Measurements from ENCODE around the gene WNT3A. TPM values are rescaled to one million over a fixed set of nuclear protein-coding genes. Genes with fewer than 3 reads are reported as not detected.

Gene WNT3A
- polyA plus RNA-seq, 1 donor (not counting 4 experiments of a cell fraction or from before 2014, with no cell fraction given): 0.07 TPM

GRCh38 chr1:228002792-228003191, 4.0 kb upstream of the WNT3A start:
- no peak overlapping the region for H3K4me3 ChIP-seq (ENCODE audit: control insufficient read depth in 2 of 3, extremely low read depth in 1 of 3, insufficient read depth in 2 of 3, low read depth in 1 of 3, low read length in 3 of 3)
- H3K4me1 ChIP-seq (ENCODE audit: control insufficient read depth, extremely low read depth, insufficient read depth, low read length): peaks cover 7% of the 10 kb centered on the region
- no peak for DNase-seq (ENCODE audit: low read depth, low spot score)
- H3K9me3 ChIP-seq (ENCODE audit: control insufficient read depth, low read depth, low read length): no peaks in the 10 kb centered on the region
- H3K36me3 ChIP-seq (ENCODE audit: control insufficient read depth in 2 of 2, extremely low read depth in 1 of 2, insufficient read depth in 2 of 2, low read length in 2 of 2): no peaks in the 10 kb centered on the region
- peaks cover 47% of the 10 kb centered on the region for H3K27me3 ChIP-seq (ENCODE audit: control insufficient read depth, extremely low read depth, insufficient read depth, low read length)
- H3K27ac ChIP-seq (ENCODE audit: control insufficient read depth, insufficient read depth, low read length): no peak overlapping the region
- no peaks in the 10 kb centered on the region for H3K9me1 ChIP-seq (ENCODE audit: control insufficient read depth, extremely low read depth, insufficient read depth, low read length)
- no peaks in the 10 kb centered on the region for H3K79me2 ChIP-seq (ENCODE audit: control insufficient read depth, insufficient read depth, low read length)
- no peak overlapping the region for H2AFZ ChIP-seq (ENCODE audit: control insufficient read depth, low read length)
- H3K4me2 ChIP-seq (ENCODE audit: control insufficient read depth, extremely low read depth, insufficient read depth, low read depth, low read length): no peak overlapping the region
- H4K20me1 ChIP-seq (ENCODE audit: control insufficient read depth, extremely low read depth, insufficient read depth, low read length): no peaks in the 10 kb centered on the region
- TF ChIP-seq EZH2 (IDR thresholded peaks at IDR 0.05; ENCODE audit: low read length) (no peak), CTCF (optimal IDR thresholded peaks at IDR 0.05 in 1 of 3, IDR thresholded peaks at IDR 0.05 in 1 of 3, conservative IDR thresholded peaks at IDR 0.05 in 1 of 3; ENCODE audit: extremely low read depth in 1 of 3, insufficient read depth in 2 of 3, low read length in 3 of 3) (no peak)
- no peak for FAIRE-seq
- no peak overlapping the region for H3K9ac ChIP-seq (ENCODE audit: control insufficient read depth, extremely low read depth, insufficient read depth, low read length)
- dilution Hi-C loops (cut with MboI; ENCODE audit: extremely low pct_ligation_motif_present, low sequenced_read_pairs): no loop called here

GRCh38 chr1:228003461-228004330, 3.1 kb upstream of the WNT3A start:
- no peak overlapping the region for H3K4me3 ChIP-seq (ENCODE audit: control insufficient read depth in 2 of 3, extremely low read depth in 1 of 3, insufficient read depth in 2 of 3, low read depth in 1 of 3, low read length in 3 of 3)
- no peaks in the 10 kb centered on the region for H3K36me3 ChIP-seq (ENCODE audit: control insufficient read depth in 2 of 2, extremely low read depth in 1 of 2, insufficient read depth in 2 of 2, low read length in 2 of 2)
- no peaks in the 10 kb centered on the region for H4K20me1 ChIP-seq (ENCODE audit: control insufficient read depth, extremely low read depth, insufficient read depth, low read length)
- dilution Hi-C loops (cut with MboI; ENCODE audit: extremely low pct_ligation_motif_present, low sequenced_read_pairs): no loop called here
- no peak overlapping the region for H2AFZ ChIP-seq (ENCODE audit: control insufficient read depth, low read length)
- FAIRE-seq: no peak
- no peaks in the 10 kb centered on the region for H3K9me1 ChIP-seq (ENCODE audit: control insufficient read depth, extremely low read depth, insufficient read depth, low read length)
- no peak for DNase-seq (ENCODE audit: low read depth, low spot score)
- no peaks in the 10 kb centered on the region for H3K9me3 ChIP-seq (ENCODE audit: control insufficient read depth, low read depth, low read length)
- H3K27ac ChIP-seq (ENCODE audit: control insufficient read depth, insufficient read depth, low read length): no peak overlapping the region
- H3K27me3 ChIP-seq (ENCODE audit: control insufficient read depth, extremely low read depth, insufficient read depth, low read length): peaks cover 56% of the 10 kb centered on the region
- no peak overlapping the region for H3K4me2 ChIP-seq (ENCODE audit: control insufficient read depth, extremely low read depth, insufficient read depth, low read depth, low read length)
- H3K9ac ChIP-seq (ENCODE audit: control insufficient read depth, extremely low read depth, insufficient read depth, low read length): no peak overlapping the region
- TF ChIP-seq EZH2 (IDR thresholded peaks at IDR 0.05; ENCODE audit: low read length): no peak
- TF ChIP-seq CTCF (optimal IDR thresholded peaks at IDR 0.05 in 1 of 3, IDR thresholded peaks at IDR 0.05 in 1 of 3, conservative IDR thresholded peaks at IDR 0.05 in 1 of 3; ENCODE audit: extremely low read depth in 1 of 3, insufficient read depth in 2 of 3, low read length in 3 of 3): no peak
- H3K79me2 ChIP-seq (ENCODE audit: control insufficient read depth, insufficient read depth, low read length): no peaks in the 10 kb centered on the region
- H3K4me1 ChIP-seq (ENCODE audit: control insufficient read depth, extremely low read depth, insufficient read depth, low read length): peaks cover 7% of the 10 kb centered on the region

Data from keratinocyte (primary cell).